HepG2 (cell line): ENCODE results near the gene CBY1. TPM values are rescaled to one million over a fixed set of nuclear protein-coding genes. Genes with fewer than 3 reads are reported as not detected.

ENCODE experiments used
- ATAC-seq: fragments of 200-7000 bp; cut with Tn5 transposase; 3 replicates; pipeline ENCODE4 v1.9.1; 2020; ENCODE audit warnings: mild to moderate bottlenecking, moderate library complexity
- BruUV-seq: library from RNA; stranded (reverse); fragments of 400-500 nt; replicated peaks from 2 replicates; lab custom pipeline; 2021; lab: Mats Ljungman, UMichigan
- CTCF ChIA-PET: fragments of 300-600 bp; formaldehyde crosslinking; extraction: SDS; loops from one replicate; lab custom pipeline; 2021; ENCODE audit warnings: low total read pairs, inconsistent platforms, low intra/inter-chr PET ratio; lab: Yijun Ruan, JAX
- POLR2A ChIA-PET: fragments of 350-600 bp; sonication (Branson Sonifier 250); formaldehyde crosslinking; loops from one replicate; lab custom pipeline; 2020; ENCODE audit warnings: antibody characterized with exemption, inconsistent platforms; lab: Yijun Ruan, JAX
- DNase-seq: peaks from one replicate; pipeline ENCODE4 v3.0.0-alpha.2; 2015; ENCODE audit warnings: low spot score
- FAIRE-seq: peaks from 3 replicates; lab custom pipeline; 2011; peaks lifted over from hg19 to GRCh38; lab: Jason Lieb, UNC
- H2AFZ ChIP-seq: one replicate; pipeline ENCODE4 v1.6.1; 2011; ENCODE audit warnings: low read length, inconsistent platforms
- H3K27ac ChIP-seq: fragments of 300-600 bp; 3 replicates; pipeline ENCODE4 v1.8.0; 2011; ENCODE audit warnings: mixed run types, mild to moderate bottlenecking, mixed read lengths, low read length, inconsistent platforms; ENCODE audit not compliant: insufficient read depth; ENCODE audit errors: extremely low read length
- H3K27me3 ChIP-seq, 2 experiments: fragments of 200-600 bp in 1 of 2; 2 replicates in 1 of 2; 3 replicates in 1 of 2; pipeline versions ENCODE4 v1.6.0 to v1.8.0; 2011; ENCODE audit warnings: low read length in 2 of 2, mild to moderate bottlenecking in 2 of 2, moderate library complexity in 2 of 2, inconsistent platforms in 1 of 2; ENCODE audit not compliant: insufficient read depth in 2 of 2, control insufficient read depth in 1 of 2
- H3K36me3 ChIP-seq, 2 experiments: fragments of 200-600 bp in 1 of 2; replicated peaks in 1 of 2; 2 replicates in 1 of 2; 3 replicates in 1 of 2; pipeline versions ENCODE4 v1.5.1 to v1.8.0; 2011; ENCODE audit warnings: low read length in 2 of 2, inconsistent platforms in 1 of 2; ENCODE audit not compliant: insufficient read depth in 2 of 2, control insufficient read depth in 1 of 2
- H3K4me1 ChIP-seq: 2 replicates; pipeline ENCODE4 v1.5.1; 2012; ENCODE audit warnings: low read length, inconsistent platforms; ENCODE audit not compliant: insufficient read depth
- H3K4me2 ChIP-seq: 2 replicates; pipeline ENCODE4 v1.6.0; 2011; ENCODE audit warnings: low read depth, low read length, inconsistent platforms
- H3K4me3 ChIP-seq, 3 experiments: fragments of 200-600 bp in 1 of 3; sonication (generic), shearing (Covaris generic) in 1 of 3; replicated peaks in 1 of 3; 2 replicates each; pipeline ENCODE4 v1.5.1; 2011 to 2016; ENCODE audit warnings: low read length in 3 of 3, inconsistent platforms in 2 of 3, low read depth in 2 of 3, mild to moderate bottlenecking in 2 of 3, control low read depth in 1 of 3, mixed read lengths in 1 of 3; ENCODE audit not compliant: insufficient read depth in 1 of 3
- H3K79me2 ChIP-seq: one replicate; pipeline ENCODE4 v1.6.1; 2011; ENCODE audit warnings: low read length, inconsistent platforms; ENCODE audit not compliant: insufficient read depth
- H3K9ac ChIP-seq: 2 replicates; pipeline ENCODE4 v1.6.0; 2011; ENCODE audit warnings: mild to moderate bottlenecking, low read depth, low read length, inconsistent platforms; ENCODE audit not compliant: insufficient read depth
- H3K9me3 ChIP-seq: 2 replicates; pipeline ENCODE4 v1.5.1; 2012; ENCODE audit warnings: mild to moderate bottlenecking, low read length
- H4K20me1 ChIP-seq: 2 replicates; pipeline ENCODE4 v1.6.0; 2011; ENCODE audit warnings: inconsistent platforms, mild to moderate bottlenecking, low read length, moderate library complexity; ENCODE audit not compliant: insufficient read depth
- MBD4 ChIP-seq: IDR thresholded peaks from 2 replicates; pipeline ENCODE4 v1.6.1; 2012; ENCODE audit warnings: low read length, inconsistent platforms, borderline replicate concordance
- NONO ChIP-seq, 2 experiments: fragments of 450-650 bp in 1 of 2; sonication (generic) in 1 of 2; formaldehyde crosslinking in 1 of 2; IDR thresholded peaks in 1 of 2; conservative IDR thresholded peaks in 1 of 2; 2 replicates each; pipeline versions ENCODE4 v1.6.1 to v1.8.0; 2017 to 2022; ENCODE audit warnings: mild to moderate bottlenecking in 1 of 2, missing genetic modification reagents in 1 of 2, moderate library complexity in 1 of 2
- PLSCR1 ChIP-seq: sonication (generic); formaldehyde crosslinking; IDR thresholded peaks from 2 replicates; pipeline ENCODE4 v1.5.0; 2020; ENCODE audit warnings: missing genetic modification reagents, mild to moderate bottlenecking, borderline replicate concordance
- POLR2G ChIP-seq: fragments of 200-400 bp; formaldehyde crosslinking; IDR thresholded peaks from 2 replicates; pipeline ENCODE4 v1.6.1; 2018; ENCODE audit warnings: mild to moderate bottlenecking, low read depth, low read length, moderate library complexity
- SALL1 ChIP-seq: sonication (generic); formaldehyde crosslinking; IDR thresholded peaks from 2 replicates; pipeline ENCODE4 v1.8.0; 2022; ENCODE audit warnings: mild to moderate bottlenecking, missing genetic modification reagents
- SAP130 ChIP-seq: IDR thresholded peaks from 2 replicates; pipeline ENCODE4 v1.6.1; 2016; ENCODE audit warnings: low read depth
- UBTF ChIP-seq: sonication (generic); formaldehyde crosslinking; IDR thresholded peaks from 2 replicates; pipeline ENCODE4 v1.4.0; 2020; ENCODE audit warnings: mild to moderate bottlenecking, missing genetic modification reagents
- ZFP90 ChIP-seq: sonication (generic); formaldehyde crosslinking; IDR thresholded peaks from 2 replicates; pipeline ENCODE4 v1.8.0; 2022; ENCODE audit warnings: missing genetic modification reagents, mild to moderate bottlenecking, inconsistent platforms, borderline replicate concordance
- ZMAT3 ChIP-seq: sonication (generic); formaldehyde crosslinking; conservative IDR thresholded peaks from 2 replicates; pipeline ENCODE4 v1.7.0; 2021; ENCODE audit warnings: missing genetic modification reagents
- ZSCAN21 ChIP-seq: sonication (generic); formaldehyde crosslinking; IDR thresholded peaks from 2 replicates; pipeline ENCODE4 v1.8.0; 2022; ENCODE audit warnings: mild to moderate bottlenecking, missing genetic modification reagents, moderate library complexity, borderline replicate concordance
- ZSCAN9 ChIP-seq: IDR thresholded peaks from 2 replicates; pipeline ENCODE4 v1.6.1; 2016; ENCODE audit warnings: borderline replicate concordance
- WGBS: methylation state at CpG from one replicate; pipeline ENCODE4 v1.1.6; 2017; ENCODE audit warnings: low lambda C conversion rate; 5-methylcytosine and 5-hydroxymethylcytosine counted together
- in situ Hi-C: cut with HindIII; loops from 2 replicates; pipeline ENCODE4 v1.10.0; 2017; ENCODE audit warnings: low pct_unique_long_range_greater_than_20kb; ENCODE audit not compliant: extremely low pct_ligation_motif_present
- intact Hi-C: fragments of 100-400 bp; cut with micrococcal nuclease; formaldehyde crosslinking; loops from one replicate; pipeline ENCODE4 v1.10.0; 2022; ENCODE audit not compliant: unreplicated experiment
- polyA plus RNA-seq, 8 experiments: library from polyadenylated mRNA; depleted of rRNA in 3 of 8; stranded (reverse) in 7 of 8; unstranded in 1 of 8; fragments of >200 nt; fragmentation: Illumina TruSeq in 4 of 8; extraction: Trizol in 4 of 8; gene quantifications; 2 replicates each; pipeline versions ENCODE4 v1.2.1 to v1.2.3, GENCODE V29; 2011 to 2016; ENCODE audit warnings: low read depth in 4 of 8, missing spikeins in 1 of 8, mixed read lengths in 1 of 8; ENCODE audit not compliant: insufficient read depth in 1 of 8
- total RNA-seq, 5 experiments: library from RNA; depleted of rRNA; stranded (reverse); fragments of >200 nt; fragmentation: Illumina TruSeq; extraction: Trizol; gene quantifications; 2 replicates each; pipeline ENCODE4 v1.2.3, GENCODE V29; 2016; ENCODE audit warnings: low read depth in 1 of 5
- TF ChIP-seq, protein P1 (sequence below): IDR thresholded peaks from 2 replicates; pipeline ENCODE4 v1.6.1; 2016; ENCODE audit warnings: missing genetic modification reagents, missing compliant biosample characterization
- TF ChIP-seq, protein P2 (sequence below): IDR thresholded peaks from 2 replicates; pipeline ENCODE4 v1.6.1; 2016; ENCODE audit warnings: missing compliant biosample characterization, missing genetic modification reagents, borderline replicate concordance

Gene CBY1
- total and polyA plus RNA-seq, 2 of the 13 experiments (the other 11 are each of a cell fraction or from before 2014, with no cell fraction given) = 19.7 to 20.3 TPM

GRCh38 chr22:38697425-38698089 is 41.1 kb downstream of the CBY1 start:
- Histone ChIP-seq H3K79me2 (peaks cover 59% of the 10 kb centered on the region), H3K9ac (peak overlapping the region; percentile 46), H4K20me1 (peaks cover 5% of the 10 kb centered on the region; the same call in 1 of the 2 replicates), H3K4me2 (peak overlapping the region; percentile 76), H3K36me3 (no peaks in the 10 kb centered on the region; a peak in 1 of 5 replicates), H3K4me3 (peak overlapping the region; percentile 53 to 98 (median 77)), H3K27me3 (no peaks in the 10 kb centered on the region; a peak in 1 of 5 replicates), H3K27ac (peak overlapping the region; percentile 62), H3K4me1 (peaks cover 75% of the 10 kb centered on the region), H3K9me3 (no peaks in the 10 kb centered on the region), H2AFZ (no peak overlapping the region)
- intact Hi-C loops = no loop called here
- DNase-seq = peak; percentile 54
- no TSS peak for BruUV-seq
- in situ Hi-C loops = no loop called here
- TF ChIP-seq ZSCAN21 (peak; percentile 88), ZSCAN9 (CRISPR knock-in tag) (0 out of 2 replicates have a peak, but pooled peaks have one; percentile 29), NONO (IDR thresholded peaks at IDR 0.05) (no peak), NONO (CRISPR knock-in tag; conservative IDR thresholded peaks at IDR 0.05) (no peak), MBD4 (0 out of 2 replicates have a peak, but pooled peaks have one; percentile 5), SALL1 (no peak), SAP130 (CRISPR knock-in tag) (0 out of 2 replicates have a peak, but pooled peaks have one; percentile 15), ZMAT3 (CRISPR knock-in tag) (0 out of 2 replicates have a peak, but pooled peaks have one; percentile 24), POLR2G (peak; percentile 25; the same call in 1 of the 2 replicates), PLSCR1 (CRISPR knock-in tag) (no peak), ZFP90 (CRISPR knock-in tag) (no peak), UBTF (CRISPR knock-in tag) (0 out of 2 replicates have a peak, but pooled peaks have one; percentile 33)
- TF ChIP-seq, protein P1, sequence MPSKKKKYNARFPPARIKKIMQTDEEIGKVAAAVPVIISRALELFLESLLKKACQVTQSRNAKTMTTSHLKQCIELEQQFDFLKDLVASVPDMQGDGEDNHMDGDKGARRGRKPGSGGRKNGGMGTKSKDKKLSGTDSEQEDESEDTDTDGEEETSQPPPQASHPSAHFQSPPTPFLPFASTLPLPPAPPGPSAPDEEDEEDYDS (CRISPR knock-in tag) = 0 out of 2 replicates have a peak, but pooled peaks have one; percentile 4
- TF ChIP-seq, protein P2, sequence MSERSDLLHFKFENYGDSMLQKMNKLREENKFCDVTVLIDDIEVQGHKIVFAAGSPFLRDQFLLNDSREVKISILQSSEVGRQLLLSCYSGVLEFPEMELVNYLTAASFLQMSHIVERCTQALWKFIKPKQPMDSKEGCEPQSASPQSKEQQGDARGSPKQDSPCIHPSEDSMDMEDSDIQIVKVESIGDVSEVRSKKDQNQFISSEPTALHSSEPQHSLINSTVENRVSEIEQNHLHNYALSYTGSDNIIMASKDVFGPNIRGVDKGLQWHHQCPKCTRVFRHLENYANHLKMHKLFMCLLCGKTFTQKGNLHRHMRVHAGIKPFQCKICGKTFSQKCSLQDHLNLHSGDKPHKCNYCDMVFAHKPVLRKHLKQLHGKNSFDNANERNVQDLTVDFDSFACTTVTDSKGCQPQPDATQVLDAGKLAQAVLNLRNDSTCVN (CRISPR knock-in tag) = peak; percentile 78; the same call in 1 of the 2 replicates
- 29% methylated on average over 8 of the region's 8 CpGs for WGBS
- ChIA-PET POLR2A (interaction anchor here (0.5 to 9.9 kb wide), 7 partner anchors 9 to 863 kb away, joined by 3 to 102 read pairs (median 4); partner anchors contain the start of genes GTPBP1, RPL3 and TOMM22), CTCF (no interaction called here)
- ATAC-seq = peak; percentile 51
- no peak for FAIRE-seq
